Right lobe of liver (tissue), 6 donors: ENCODE measurements around the gene SLC16A12. TPM values are rescaled to one million over a fixed set of nuclear protein-coding genes. Genes with fewer than 3 reads are reported as not detected.
A peak's percentile ranks its signal among the peaks of the same experiment; 100 is the strongest.

ENCODE experiments used
- ATAC-seq, 4 donors: fragments of 200-7000 bp; cut with Tn5 transposase; one replicate each; pipeline ENCODE4 v1.9.1; 2020; ENCODE audit warnings: mild to moderate bottlenecking in 4 of 4, moderate library complexity in 4 of 4
- DNase-seq, 3 donors: peaks; one replicate each; pipeline ENCODE4 v3.0.0-alpha.2; 2020
- H3K27ac ChIP-seq, 3 donors: fragments of 200-600 bp; one replicate each; pipeline ENCODE4 v1.8.0; 2022
- H3K27me3 ChIP-seq, 2 donors: fragments of 200-600 bp; one replicate each; pipeline ENCODE4 v1.8.0; 2022
- H3K36me3 ChIP-seq, 4 donors: fragments of 200-600 bp; sonication (generic) in 1 of 4; one replicate each; pipeline versions ENCODE4 v1.5.1 to v1.8.0; 2017 to 2022; ENCODE audit warnings: control low read depth in 1 of 4
- H3K4me1 ChIP-seq, 4 donors: fragments of 200-600 bp; sonication (generic) in 1 of 4; one replicate each; pipeline versions ENCODE4 v1.5.1 to v1.8.0; 2017 to 2022; ENCODE audit warnings: control low read depth in 1 of 4
- H3K4me3 ChIP-seq, 3 donors: fragments of 200-600 bp; one replicate each; pipeline ENCODE4 v1.8.0; 2022
- H3K9me3 ChIP-seq, 4 donors: fragments of 200-600 bp; sonication (generic) in 1 of 4; one replicate each; pipeline versions ENCODE4 v1.5.1 to v1.8.0; 2017 to 2022; ENCODE audit warnings: control low read depth in 1 of 4
- CTCF ChIP-seq, 4 donors: fragments of 200-600 bp in 3 of 4; fragments of 450-650 bp in 1 of 4; IDR thresholded peaks; one replicate each; pipeline versions ENCODE4 v1.5.1 to v1.8.0; 2016 to 2022; ENCODE audit warnings: antibody characterized with exemption in 4 of 4, mild to moderate bottlenecking in 2 of 4
- POLR2A ChIP-seq: fragments of 450-650 bp; IDR thresholded peaks from one replicate; pipeline ENCODE4 v1.6.1; 2017; ENCODE audit warnings: antibody characterized with exemption, mild to moderate bottlenecking
- WGBS: methylation state at CpG from one replicate; pipeline ENCODE4 v1.1.6; 2018; ENCODE audit warnings: low coverage, low lambda C conversion rate; ENCODE audit not compliant: insufficient coverage; ENCODE audit errors: missing lambda C conversion rate; 5-methylcytosine and 5-hydroxymethylcytosine counted together
- intact Hi-C, 2 donors: fragments of 100-400 bp; cut with DNase I; formaldehyde crosslinking; loops; one replicate each; pipeline versions ENCODE4 v1.11.2 to v1.14.1; 2022
- total RNA-seq, 6 experiments: library from RNA; depleted of rRNA in 2 of 6; stranded (reverse); fragments of >200 nt in 2 of 6; fragmentation: NEBNext Ultra II Directional in 3 of 6; extraction: Animal tissue kit (Norgen Biotek cat#: 25700) in 3 of 6; gene quantifications; one replicate each; pipeline versions ENCODE4 v1.1.0 to v1.2.4, GENCODE V29; 2016 to 2023
- donor health status: DM: no; HTN: yes; CAD: no.
- donor health status: DM: no; HTN: no; CAD: no.
- donor health status: DM: no; HTN: no; CAD: no.
- donor health status: DM: no; HTN: yes; CAD: no.
- donor health status: DM: no; HTN: yes; CAD: no.

SLC16A12 gene
- total RNA-seq, 6 experiments from 2014 or later, result 0.20 to 6.1 (median 0.80) TPM

- no peaks in the 10 kb centered on the region for H3K9me3 ChIP-seq
- H3K27ac ChIP-seq, result no peak overlapping the region
- H3K27me3 ChIP-seq, result no peaks in the 10 kb centered on the region
- no peak for DNase-seq
- H3K4me1 ChIP-seq, result peaks cover 0 to 14% (median 5%) of the 10 kb centered on the region in 4 donors
- intact Hi-C loops, result no loop called here
- peak in 3 of 4 donors; percentile 22 to 50 (median 36) for ATAC-seq
- no peak overlapping the region for H3K4me3 ChIP-seq
- no peaks in the 10 kb centered on the region for H3K36me3 ChIP-seq
- TF ChIP-seq POLR2A (no peak), CTCF (IDR thresholded peaks at IDR 0.05) (peak; percentile 37 to 54 (median 44))
- WGBS, result 61% methylated on average over 1 of the region's 1 CpG
These were observed 146.1 kb downstream of the SLC16A12 start for GRCh38 chr10:89389254-89389653.

- Histone ChIP-seq H3K27ac (no peak overlapping the region), H3K4me1 (peaks cover 0 to 11% (median 3%) of the 10 kb centered on the region in 4 donors), H3K9me3 (no peaks in the 10 kb centered on the region), H3K27me3 (no peaks in the 10 kb centered on the region), H3K36me3 (no peaks in the 10 kb centered on the region), H3K4me3 (no peak overlapping the region)
- TF ChIP-seq POLR2A, result no peak
- no peak for TF ChIP-seq CTCF (IDR thresholded peaks at IDR 0.05)
- ATAC-seq, result no peak
- no peak for DNase-seq
- intact Hi-C loops, result no loop called here
- WGBS, result 78% methylated on average over 2 of the region's 2 CpGs
These were observed 146.6 kb downstream of the SLC16A12 start for GRCh38 chr10:89388806-89389205.

- peak; percentile 42 to 68 (median 50) for ATAC-seq
- peak overlapping the region in 1 of 3 donors; percentile 13 for H3K27ac ChIP-seq
These were observed 150.7 kb downstream of the SLC16A12 start for GRCh38 chr10:89384474-89385340.

GRCh38 chr10:89382757-89383156 is 152.6 kb downstream of the SLC16A12 start:
- no peaks in the 10 kb centered on the region for H3K4me1 ChIP-seq
- WGBS, result 75% methylated on average over 1 of the region's 1 CpG
- DNase-seq (no peak), ATAC-seq (no peak)
- no peak overlapping the region for H3K27ac ChIP-seq
- no peak overlapping the region for H3K4me3 ChIP-seq
- TF ChIP-seq POLR2A (no peak), CTCF (IDR thresholded peaks at IDR 0.05) (no peak)
- intact Hi-C loops, result no loop called here
- no peaks in the 10 kb centered on the region for H3K9me3 ChIP-seq
- H3K36me3 ChIP-seq, result no peaks in the 10 kb centered on the region
- H3K27me3 ChIP-seq, result no peaks in the 10 kb centered on the region

More at GRCh38 chr10:89384474-89385340, 150.7 kb downstream of the SLC16A12 start:
- intact Hi-C loops, result no loop called here
- Histone ChIP-seq H3K4me3 (no peak overlapping the region), H3K9me3 (no peaks in the 10 kb centered on the region), H3K36me3 (no peaks in the 10 kb centered on the region), H3K4me1 (no peaks in the 10 kb centered on the region), H3K27me3 (no peaks in the 10 kb centered on the region)
- 66% methylated on average over 4 of the region's 4 CpGs for WGBS
- no peak for DNase-seq
- TF ChIP-seq CTCF (IDR thresholded peaks at IDR 0.05) (no peak), POLR2A (no peak)

Other genes with a start within 250 kb of the SLC16A12 start
- gene IFIT2, start 233.5 kb downstream of the SLC16A12 start, total RNA-seq, result 10 to 100 TPM in 3 of 6 experiments, 1 to 10 TPM in 3; 4.7 to 12.4 (median 9.8) TPM
- 10 to 100 TPM in 4 of 6 experiments, 1 to 10 TPM in 2; 7.5 to 17.9 (median 11.5) TPM for gene IFIT3, start 207.6 kb downstream of the SLC16A12 start, total RNA-seq
- 1 to 10 TPM in 1 of 6 experiments, not detected in 5; 1.2 TPM for gene IFIT1B, start 157.5 kb downstream of the SLC16A12 start, total RNA-seq
- gene IFIT1, start 143.0 kb downstream of the SLC16A12 start, total RNA-seq, result 10 to 100 TPM in 3 of 6 experiments, 1 to 10 TPM in 3; 3.6 to 12.9 (median 10.0) TPM
- gene IFIT5, start 121.0 kb downstream of the SLC16A12 start, total RNA-seq, result 10 to 100 TPM in 2 of 6 experiments, 1 to 10 TPM in 4; 4.4 to 11.2 (median 8.3) TPM
- gene PANK1, start 109.6 kb upstream of the SLC16A12 start, total RNA-seq, result 10 to 100 TPM; 13.3 to 71.0 (median 48.6) TPM
- 1 to 10 TPM in 5 of 6 experiments, under 1 TPM in 1; 0.97 to 3.4 (median 1.7) TPM for gene KIF20B, start 166.0 kb upstream of the SLC16A12 start, total RNA-seq